Activated naive CD4-positive, alpha-beta T cell treated with Interleukin-2 at 50 U/mL for 16 hours (primary cell): ENCODE measurements around the gene PRR23E.

ENCODE experiments used
- DNase-seq: peaks from one replicate; pipeline ENCODE4 v3.0.0-alpha.2; 2020

PRR23E gene, protein sequence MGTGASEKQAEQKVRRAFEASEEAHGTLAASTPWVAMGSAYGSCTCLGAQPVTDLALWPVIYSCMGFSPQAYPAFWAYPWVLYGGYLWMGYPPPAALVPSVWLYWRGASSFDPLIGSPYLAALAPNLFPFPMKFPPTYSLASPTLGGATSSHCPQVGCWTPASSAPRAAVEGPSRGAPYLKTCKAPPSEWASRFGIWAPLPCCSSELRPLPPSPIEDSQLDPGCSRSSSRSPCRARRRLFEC

GRCh38 chr3:127192576-127193232 lies at the start of gene PRR23E:
TSS of gene PRR23E (plus strand) at chr3:127193131. CDS start at chr3:127196686, 3,555 bp downstream.
- no peak for DNase-seq

DNA sequence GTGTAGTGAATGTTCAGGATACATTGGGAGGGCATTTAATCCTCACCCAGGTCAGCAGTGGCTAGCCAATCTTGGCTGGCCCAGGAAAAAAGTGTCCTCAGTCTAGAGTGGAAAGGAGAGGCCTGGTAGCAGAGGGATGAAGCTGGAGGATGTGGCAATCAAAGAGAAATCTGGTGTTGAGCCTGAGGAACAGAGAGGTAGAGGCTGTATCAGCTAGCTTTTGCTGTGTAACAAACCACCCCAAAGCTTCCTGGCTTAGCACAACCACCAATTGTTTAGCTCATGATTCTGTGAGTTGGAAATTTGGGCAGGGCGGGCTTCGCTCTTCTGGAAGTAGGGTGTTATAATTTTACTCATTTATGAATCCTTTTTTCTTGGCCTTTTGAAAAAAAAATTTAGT lies 49.8 kb upstream of the PRR23E start:
- no peak for DNase-seq

GRCh38 chr3:127144631-127145030 lies 48.3 kb upstream of the PRR23E start:
- DNase-seq = no peak

DNA sequence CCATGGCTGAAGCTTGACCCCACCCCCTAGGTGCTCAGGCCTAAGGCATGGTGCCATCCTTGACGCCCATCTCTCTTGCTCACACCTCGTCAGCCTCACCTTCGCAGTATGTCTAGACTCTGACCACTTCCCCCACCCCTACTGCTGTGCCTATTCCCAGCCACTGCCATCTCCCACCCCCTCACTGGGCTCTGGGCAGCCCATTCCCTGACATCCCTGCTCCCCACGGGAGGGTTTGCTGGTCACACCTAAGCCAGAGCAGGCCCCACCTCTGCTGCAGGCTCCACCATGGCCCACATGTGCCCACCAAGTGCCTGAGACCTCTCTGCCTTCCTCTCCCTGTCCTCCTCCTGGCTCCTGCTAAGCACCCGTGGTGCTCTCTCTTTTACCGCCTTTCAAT lies 47.7 kb upstream of the PRR23E start:
- DNase-seq = no peak

DNA sequence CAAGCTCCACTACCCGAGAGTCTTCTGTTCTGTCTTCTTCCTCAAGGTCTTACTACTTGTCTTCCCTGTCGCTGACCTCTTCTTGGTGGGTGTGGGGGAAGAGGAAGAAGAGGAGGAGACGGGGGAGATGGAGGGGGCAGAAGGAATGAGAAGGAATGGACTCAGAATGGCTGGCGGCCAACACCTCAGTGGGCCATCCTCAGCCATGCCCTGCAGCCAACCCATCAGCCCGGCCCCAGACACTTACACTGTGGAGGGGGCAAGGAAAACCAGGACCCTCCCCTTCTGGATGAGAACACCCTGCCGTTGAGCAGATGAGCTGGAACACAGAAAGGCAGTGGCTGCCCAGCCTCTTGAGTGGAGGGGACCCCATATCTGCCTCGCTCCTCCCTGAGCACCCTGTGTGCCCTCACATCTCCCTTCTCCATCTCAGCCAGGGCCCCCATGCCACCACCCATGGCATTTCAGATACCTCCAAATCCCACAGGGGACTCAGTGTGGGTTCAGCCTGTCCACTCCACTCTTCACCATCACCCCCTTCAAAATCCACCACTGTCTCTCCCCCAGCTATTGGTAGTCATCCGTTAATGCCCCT lies 45.5 kb upstream of the PRR23E start:
- DNase-seq = no peak

- no peak for DNase-seq
Observed at GRCh38 chr3:127149621-127150310, 43.2 kb upstream of the PRR23E start.

GRCh38 chr3:127150513-127151250 lies 42.2 kb upstream of the PRR23E start:
- DNase-seq = no peak

- DNase-seq = no peak
Observed at GRCh38 chr3:127151251-127151564, 41.7 kb upstream of the PRR23E start.

- DNase-seq = no peak
Observed at GRCh38 chr3:127151992-127152650, 40.8 kb upstream of the PRR23E start.

GRCh38 chr3:127152684-127153505 lies 40.0 kb upstream of the PRR23E start:
- DNase-seq = no peak

GRCh38 chr3:127153506-127153815 lies 39.5 kb upstream of the PRR23E start:
- no peak for DNase-seq

DNA sequence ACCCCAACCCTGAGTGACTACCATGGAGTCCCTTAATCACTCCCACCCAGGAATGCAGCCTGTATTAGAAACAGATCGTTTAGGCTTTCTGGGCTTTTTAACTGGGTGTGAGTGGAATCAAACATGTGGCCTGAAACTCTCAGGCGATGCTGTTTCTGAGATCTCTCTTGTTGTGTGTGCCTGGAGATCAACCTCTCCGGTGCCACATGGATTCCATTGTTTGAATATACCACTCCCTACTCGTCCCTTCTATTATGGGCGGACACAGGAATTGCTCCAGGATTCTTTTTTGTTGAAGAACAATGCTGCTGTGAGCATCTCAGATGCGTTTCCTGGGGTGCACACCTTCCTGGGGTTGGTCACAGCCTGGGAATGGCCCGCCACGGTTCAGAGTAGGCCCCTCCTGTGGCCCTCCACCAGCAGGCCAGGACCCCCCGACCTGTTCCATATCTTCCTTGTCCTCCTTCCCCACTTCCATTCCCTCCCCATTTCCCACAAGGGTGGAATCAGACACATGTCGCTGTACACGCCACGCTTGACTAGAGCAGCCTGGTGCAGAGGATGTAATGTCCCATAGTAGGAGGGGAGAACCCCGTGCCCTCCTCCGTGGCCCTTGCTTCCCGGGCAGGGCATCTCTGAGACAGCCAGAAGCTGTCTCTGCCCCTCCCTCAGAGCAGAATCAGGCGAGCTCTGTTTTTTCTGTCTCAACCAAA lies 36.4 kb upstream of the PRR23E start:
- no peak for DNase-seq

GRCh38 chr3:127157171-127157828 lies 35.6 kb upstream of the PRR23E start:
- DNase-seq = no peak

DNA sequence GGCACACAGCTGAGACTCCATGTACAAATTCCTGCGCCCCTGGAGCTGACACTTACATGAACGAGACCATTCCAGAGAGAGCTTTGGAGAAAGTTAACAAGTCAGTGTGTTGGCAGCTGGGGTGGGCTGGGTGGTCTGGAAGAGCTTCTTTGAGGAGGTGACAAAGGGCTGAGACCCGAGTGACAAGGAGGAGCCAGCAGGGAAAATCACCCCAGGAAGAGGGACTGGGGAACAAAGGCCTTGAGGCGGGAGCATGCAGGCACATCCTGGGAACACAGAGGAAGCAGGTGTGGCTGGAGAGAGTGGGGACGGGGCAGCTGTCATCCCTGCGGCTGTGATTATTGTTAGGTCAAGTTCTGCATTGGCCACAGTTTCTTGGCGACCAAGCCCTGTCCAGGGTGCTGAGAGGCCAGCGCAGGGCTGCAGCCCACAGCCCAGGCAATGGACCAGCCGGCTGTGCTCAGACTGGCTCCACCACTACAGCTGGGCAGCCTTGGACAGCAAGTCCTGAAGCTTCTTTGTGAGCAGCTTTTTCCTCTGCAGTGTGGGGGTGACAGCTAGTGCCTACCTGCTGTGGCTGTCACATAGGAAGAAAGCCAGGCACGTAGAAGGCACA lies 34.2 kb upstream of the PRR23E start:
- DNase-seq = no peak

- DNase-seq = no peak
Observed at GRCh38 chr3:127159543-127159942, 33.4 kb upstream of the PRR23E start.

DNA sequence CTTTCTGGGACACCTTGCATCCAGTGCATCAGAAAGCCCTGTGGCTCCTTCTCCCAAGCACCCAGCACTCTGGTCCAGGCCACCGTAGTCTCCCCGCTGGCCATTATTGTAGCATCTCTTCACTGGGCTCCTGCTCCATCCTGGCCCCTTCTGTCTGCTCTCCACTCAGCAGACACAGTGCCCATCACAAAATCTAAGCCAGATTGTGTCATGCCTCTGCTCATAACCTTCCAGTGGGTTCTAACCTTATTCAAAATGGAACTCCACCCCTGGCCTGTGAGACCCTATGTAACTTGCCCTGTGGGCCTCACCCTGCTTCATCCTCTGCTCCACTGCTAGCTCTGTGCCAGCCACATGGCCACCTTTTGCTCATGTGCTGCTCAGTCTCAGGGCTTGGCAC lies 31.7 kb upstream of the PRR23E start:
- no peak for DNase-seq

DNA sequence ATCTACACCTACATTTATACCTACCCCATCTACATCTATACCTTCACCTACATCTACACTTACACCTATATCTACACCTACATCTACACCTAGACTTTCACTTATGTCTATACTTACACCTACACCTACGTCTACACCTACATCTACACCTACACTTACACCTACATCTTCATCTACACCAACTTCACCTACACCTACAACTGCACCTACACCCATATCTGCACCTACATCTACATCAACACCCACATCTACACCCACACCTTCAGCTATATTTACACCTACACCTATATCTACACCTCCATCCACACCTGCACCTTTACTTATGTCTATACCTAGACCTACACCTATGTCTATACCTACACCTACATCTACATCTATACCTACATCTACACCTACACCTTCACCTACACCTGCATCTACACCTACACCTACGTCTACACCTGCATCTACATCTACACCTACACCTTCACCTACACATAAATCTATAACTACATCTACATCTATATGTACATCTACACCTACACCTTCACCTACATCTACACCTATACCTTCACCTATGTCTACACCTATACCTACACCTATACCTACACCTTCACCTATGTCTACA lies 30.9 kb upstream of the PRR23E start:
- DNase-seq = no peak

GRCh38 chr3:127162947-127163645 lies 29.8 kb upstream of the PRR23E start:
- no peak for DNase-seq

GRCh38 chr3:127164615-127165014 lies 28.3 kb upstream of the PRR23E start:
- DNase-seq = no peak
